IMR-90 (cell line): ENCODE data around the gene COX10.

Source experiments
- POLR2A ChIP-seq: IDR thresholded peaks from 2 replicates; pipeline ENCODE4 v1.6.1; 2012; ENCODE audit warnings: mild to moderate bottlenecking, low read depth, low read length
- TF ChIP-seq, protein P1 (sequence below): conservative IDR thresholded peaks from 2 replicates; pipeline ENCODE4 v1.5.1; 2012; ENCODE audit warnings: mild to moderate bottlenecking, low read depth, low read length, improper control_type of control experiment
- TF ChIP-seq, protein P2 (sequence below): fragments of 150-350 bp; IDR thresholded peaks from 2 replicates; pipeline ENCODE4 v1.6.1; 2017; ENCODE audit warnings: mild to moderate bottlenecking, antibody characterized with exemption, low read length, low read depth

DNA sequence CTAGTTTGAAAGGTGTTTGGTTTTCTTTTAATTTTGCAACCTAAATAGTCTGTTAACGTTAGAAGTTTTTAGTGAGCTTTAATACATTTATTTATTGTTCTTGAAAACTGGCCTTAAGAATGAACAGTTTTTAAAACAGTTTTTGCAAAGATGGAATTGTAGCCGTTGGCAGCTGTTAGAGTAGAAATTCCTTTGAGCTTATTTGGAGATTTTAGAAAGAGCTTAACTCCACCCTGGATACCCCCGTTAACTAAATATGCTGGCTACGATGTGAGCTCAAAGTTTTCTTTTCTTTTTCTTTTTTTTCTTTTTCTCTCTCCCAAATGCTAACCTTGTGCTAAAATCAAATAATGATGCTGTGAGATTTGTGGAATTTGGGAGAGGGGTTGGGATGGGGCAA is 75.2 kb downstream of the COX10 start:
- TF ChIP-seq, protein P1, sequence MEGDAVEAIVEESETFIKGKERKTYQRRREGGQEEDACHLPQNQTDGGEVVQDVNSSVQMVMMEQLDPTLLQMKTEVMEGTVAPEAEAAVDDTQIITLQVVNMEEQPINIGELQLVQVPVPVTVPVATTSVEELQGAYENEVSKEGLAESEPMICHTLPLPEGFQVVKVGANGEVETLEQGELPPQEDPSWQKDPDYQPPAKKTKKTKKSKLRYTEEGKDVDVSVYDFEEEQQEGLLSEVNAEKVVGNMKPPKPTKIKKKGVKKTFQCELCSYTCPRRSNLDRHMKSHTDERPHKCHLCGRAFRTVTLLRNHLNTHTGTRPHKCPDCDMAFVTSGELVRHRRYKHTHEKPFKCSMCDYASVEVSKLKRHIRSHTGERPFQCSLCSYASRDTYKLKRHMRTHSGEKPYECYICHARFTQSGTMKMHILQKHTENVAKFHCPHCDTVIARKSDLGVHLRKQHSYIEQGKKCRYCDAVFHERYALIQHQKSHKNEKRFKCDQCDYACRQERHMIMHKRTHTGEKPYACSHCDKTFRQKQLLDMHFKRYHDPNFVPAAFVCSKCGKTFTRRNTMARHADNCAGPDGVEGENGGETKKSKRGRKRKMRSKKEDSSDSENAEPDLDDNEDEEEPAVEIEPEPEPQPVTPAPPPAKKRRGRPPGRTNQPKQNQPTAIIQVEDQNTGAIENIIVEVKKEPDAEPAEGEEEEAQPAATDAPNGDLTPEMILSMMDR, result no peak
- TF ChIP-seq POLR2A, result no peak
- TF ChIP-seq, protein P2, sequence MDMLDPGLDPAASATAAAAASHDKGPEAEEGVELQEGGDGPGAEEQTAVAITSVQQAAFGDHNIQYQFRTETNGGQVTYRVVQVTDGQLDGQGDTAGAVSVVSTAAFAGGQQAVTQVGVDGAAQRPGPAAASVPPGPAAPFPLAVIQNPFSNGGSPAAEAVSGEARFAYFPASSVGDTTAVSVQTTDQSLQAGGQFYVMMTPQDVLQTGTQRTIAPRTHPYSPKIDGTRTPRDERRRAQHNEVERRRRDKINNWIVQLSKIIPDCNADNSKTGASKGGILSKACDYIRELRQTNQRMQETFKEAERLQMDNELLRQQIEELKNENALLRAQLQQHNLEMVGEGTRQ, result no peak
